ENCODE measurements around the gene NUDT16L1.
"Not testable (repeated sequence)": the region's sequence is repeated elsewhere in the genome, so short reads cannot be mapped to it uniquely, and the experiment has no call there.

Gene NUDT16L1

DNA sequence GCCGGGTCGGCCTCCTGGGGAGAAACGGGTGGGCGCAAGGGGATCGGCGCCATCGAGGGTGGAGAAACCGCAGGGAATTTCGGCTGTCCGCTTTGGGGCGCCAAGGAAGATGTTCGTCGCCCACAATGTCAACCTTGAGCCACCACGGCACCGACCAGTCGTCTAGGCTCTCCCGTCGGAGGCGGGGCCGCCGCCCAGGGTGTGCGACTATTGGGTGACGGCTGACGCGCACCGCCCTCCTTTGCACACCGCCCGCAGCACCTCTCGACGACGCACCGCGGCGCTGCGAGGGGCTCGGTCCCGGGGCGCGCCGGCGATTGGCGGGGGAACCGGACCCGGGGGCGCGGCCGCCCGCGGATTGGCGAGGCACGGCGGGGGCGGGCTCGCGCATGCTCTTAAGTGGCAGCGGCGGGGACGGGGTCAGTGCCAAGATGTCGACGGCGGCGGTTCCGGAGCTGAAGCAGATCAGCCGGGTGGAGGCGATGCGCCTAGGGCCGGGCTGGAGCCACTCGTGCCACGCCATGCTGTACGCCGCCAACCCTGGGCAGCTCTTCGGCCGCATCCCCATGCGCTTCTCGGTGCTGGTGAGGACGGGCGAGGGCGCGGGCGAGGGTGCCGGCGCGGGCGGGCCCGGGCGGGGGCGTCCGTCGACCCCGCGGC, at the start of gene NUDT16L1:
Gene NUDT16L1 (plus strand): TSS at position 267 of the 660 bp plus-strand sequence. CDS start 165 bp downstream, at position 432.
- in situ Hi-C loops (cut with MboI; ENCODE audit: low pct_unique_long_range_greater_than_20kb, low sequenced_read_pairs, unreplicated experiment), result no loop called here
- TF ChIP-seq, protein P1, sequence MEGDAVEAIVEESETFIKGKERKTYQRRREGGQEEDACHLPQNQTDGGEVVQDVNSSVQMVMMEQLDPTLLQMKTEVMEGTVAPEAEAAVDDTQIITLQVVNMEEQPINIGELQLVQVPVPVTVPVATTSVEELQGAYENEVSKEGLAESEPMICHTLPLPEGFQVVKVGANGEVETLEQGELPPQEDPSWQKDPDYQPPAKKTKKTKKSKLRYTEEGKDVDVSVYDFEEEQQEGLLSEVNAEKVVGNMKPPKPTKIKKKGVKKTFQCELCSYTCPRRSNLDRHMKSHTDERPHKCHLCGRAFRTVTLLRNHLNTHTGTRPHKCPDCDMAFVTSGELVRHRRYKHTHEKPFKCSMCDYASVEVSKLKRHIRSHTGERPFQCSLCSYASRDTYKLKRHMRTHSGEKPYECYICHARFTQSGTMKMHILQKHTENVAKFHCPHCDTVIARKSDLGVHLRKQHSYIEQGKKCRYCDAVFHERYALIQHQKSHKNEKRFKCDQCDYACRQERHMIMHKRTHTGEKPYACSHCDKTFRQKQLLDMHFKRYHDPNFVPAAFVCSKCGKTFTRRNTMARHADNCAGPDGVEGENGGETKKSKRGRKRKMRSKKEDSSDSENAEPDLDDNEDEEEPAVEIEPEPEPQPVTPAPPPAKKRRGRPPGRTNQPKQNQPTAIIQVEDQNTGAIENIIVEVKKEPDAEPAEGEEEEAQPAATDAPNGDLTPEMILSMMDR (IDR thresholded peaks at IDR 0.05; ENCODE audit: extremely low read depth, insufficient read depth, missing control alignments), result peak; percentile 18
- peak; percentile 100 for DNase-seq (ENCODE audit: low spot score)

- in situ Hi-C loops (cut with MboI; ENCODE audit: low pct_unique_long_range_greater_than_20kb, low sequenced_read_pairs, unreplicated experiment), result no loop called here
- TF ChIP-seq, protein P1 (IDR thresholded peaks at IDR 0.05; ENCODE audit: extremely low read depth, insufficient read depth, missing control alignments), result no peak
- DNase-seq (ENCODE audit: low spot score), result no peak
Observed at GRCh38 chr16:4646773-4647643, 46.4 kb upstream of the NUDT16L1 start.

DNA sequence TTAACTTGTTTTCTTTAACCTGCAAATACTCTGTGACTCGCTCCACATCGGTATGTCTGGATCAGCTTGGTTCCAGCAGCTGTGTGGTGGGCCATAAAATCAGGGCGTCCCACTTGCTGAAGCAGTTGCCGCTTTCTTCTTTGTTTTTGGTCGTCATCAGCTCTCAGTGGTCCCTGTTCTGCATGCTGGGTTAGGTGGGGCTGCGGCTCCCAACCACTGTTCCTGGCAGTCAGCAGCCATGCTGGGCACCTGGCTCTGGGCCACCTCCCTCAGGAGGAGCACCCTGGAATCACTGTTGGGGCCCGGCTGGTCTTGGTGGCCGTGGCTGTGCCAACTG, 45.8 kb upstream of the NUDT16L1 start:
- DNase-seq (ENCODE audit: low spot score), result no peak
- TF ChIP-seq, protein P1 (IDR thresholded peaks at IDR 0.05; ENCODE audit: extremely low read depth, insufficient read depth, missing control alignments), result no peak
- in situ Hi-C loops (cut with MboI; ENCODE audit: low pct_unique_long_range_greater_than_20kb, low sequenced_read_pairs, unreplicated experiment), result no loop called here

DNA sequence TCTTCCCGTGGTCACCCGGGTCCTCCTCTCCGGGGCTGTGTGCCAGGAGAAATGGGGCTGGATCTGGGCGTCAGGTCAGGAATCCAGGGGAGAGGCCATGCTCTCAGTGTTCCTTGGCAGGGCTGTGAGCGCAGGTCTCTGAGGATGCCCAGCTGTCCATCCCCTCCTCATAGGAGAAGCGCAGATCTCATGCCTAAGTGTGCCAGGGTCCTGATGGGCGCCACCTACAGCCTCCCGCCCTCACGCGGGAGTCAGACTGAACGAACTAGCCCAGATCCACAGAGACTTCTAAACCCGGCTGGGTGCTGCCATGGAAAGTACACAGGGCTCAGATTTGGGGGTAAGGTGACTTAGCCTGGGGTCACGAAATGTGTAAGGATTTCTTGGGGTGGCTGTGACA, 44.4 kb upstream of the NUDT16L1 start:
- DNase-seq (ENCODE audit: low spot score), result no peak
- in situ Hi-C loops (cut with MboI; ENCODE audit: low pct_unique_long_range_greater_than_20kb, low sequenced_read_pairs, unreplicated experiment), result no loop called here
- TF ChIP-seq, protein P1 (IDR thresholded peaks at IDR 0.05; ENCODE audit: extremely low read depth, insufficient read depth, missing control alignments), result no peak

- DNase-seq (ENCODE audit: low spot score), result no peak
- in situ Hi-C loops (cut with MboI; ENCODE audit: low pct_unique_long_range_greater_than_20kb, low sequenced_read_pairs, unreplicated experiment), result no loop called here
- TF ChIP-seq, protein P1 (IDR thresholded peaks at IDR 0.05; ENCODE audit: extremely low read depth, insufficient read depth, missing control alignments), result no peak
Observed at GRCh38 chr16:4649744-4650442, 43.5 kb upstream of the NUDT16L1 start.

DNA sequence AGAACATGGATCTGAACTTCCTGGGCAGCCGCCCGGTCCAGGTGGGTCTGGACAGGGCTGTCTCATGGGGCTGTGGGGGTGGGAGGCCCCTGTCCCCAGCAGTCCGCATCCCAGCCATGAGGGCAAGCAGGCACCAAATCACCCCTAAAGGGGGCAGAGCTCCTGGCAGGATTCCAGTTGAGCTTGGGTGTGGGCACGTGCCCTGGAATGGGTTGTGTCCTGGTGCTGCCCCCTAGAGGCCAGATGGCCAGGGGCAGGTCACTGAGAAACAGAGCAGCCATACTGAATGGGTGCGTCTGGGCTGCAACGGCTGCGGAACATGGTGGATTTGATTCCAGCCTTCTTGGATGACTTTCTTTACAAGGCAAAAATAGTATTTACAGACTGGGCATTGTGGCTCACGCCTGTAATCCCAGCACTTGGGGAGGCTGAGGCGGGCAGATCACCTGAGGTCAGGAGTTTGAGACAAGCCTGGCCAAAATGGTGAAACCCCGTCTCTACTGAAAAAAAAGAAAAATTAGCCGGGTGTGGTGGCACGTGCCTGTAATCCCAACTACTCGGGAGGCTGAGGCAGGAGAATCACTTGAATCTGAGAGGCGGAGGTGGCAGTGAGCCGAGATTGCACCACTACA, 42.8 kb upstream of the NUDT16L1 start:
- in situ Hi-C loops (cut with MboI; ENCODE audit: low pct_unique_long_range_greater_than_20kb, low sequenced_read_pairs, unreplicated experiment), result not testable (repeated sequence)
- DNase-seq (ENCODE audit: low spot score), result peak; percentile 83
- TF ChIP-seq, protein P1 (IDR thresholded peaks at IDR 0.05; ENCODE audit: extremely low read depth, insufficient read depth, missing control alignments), result peak; percentile 85
